CD4-positive, alpha-beta T cell treated with Interleukin-4 for 4 hours (primary cell): Measurements from ENCODE around the gene SESN1.
A peak's percentile ranks its signal among the peaks of the same experiment; 100 is the strongest.
"Not testable (repeated sequence)": the region's sequence is repeated elsewhere in the genome, so short reads cannot be mapped to it uniquely, and the experiment has no call there.

Source experiments
- DNase-seq: peaks from one replicate; pipeline ENCODE4 v3.0.0-alpha.2; 2020

The SESN1 gene

GRCh38 chr6:108993876-108994275 lies 100.8 kb downstream of the SESN1 start:
- DNase-seq = no peak

GRCh38 chr6:108989700-108990099 lies 104.9 kb downstream of the SESN1 start:
- no peak for DNase-seq

GRCh38 chr6:108988765-108989164 lies 105.9 kb downstream of the SESN1 start:
- DNase-seq = no peak

- no peak for DNase-seq
Observed at GRCh38 chr6:108988296-108988695, 106.3 kb downstream of the SESN1 start.

DNA sequence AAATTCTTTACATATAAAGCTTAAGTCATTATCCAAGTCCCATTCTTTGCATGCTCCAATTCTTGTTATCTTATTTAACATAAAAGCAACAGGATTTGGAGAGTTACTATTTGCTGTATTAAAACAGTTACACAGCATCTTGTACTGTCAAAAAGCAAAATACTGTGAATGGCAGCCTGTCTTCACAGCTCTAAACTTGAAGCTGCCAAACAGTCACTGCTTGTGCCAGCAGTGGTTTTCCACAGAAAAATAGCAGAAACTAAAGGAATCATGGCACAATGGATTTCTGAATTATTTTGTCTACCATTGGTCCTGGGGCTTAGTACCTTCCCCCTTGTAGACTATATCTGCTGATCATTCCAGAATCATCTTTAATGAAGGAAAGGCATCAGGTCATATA lies 107.5 kb downstream of the SESN1 start:
- no peak for DNase-seq

GRCh38 chr6:108985301-108985700 lies 109.3 kb downstream of the SESN1 start:
- no peak for DNase-seq

DNA sequence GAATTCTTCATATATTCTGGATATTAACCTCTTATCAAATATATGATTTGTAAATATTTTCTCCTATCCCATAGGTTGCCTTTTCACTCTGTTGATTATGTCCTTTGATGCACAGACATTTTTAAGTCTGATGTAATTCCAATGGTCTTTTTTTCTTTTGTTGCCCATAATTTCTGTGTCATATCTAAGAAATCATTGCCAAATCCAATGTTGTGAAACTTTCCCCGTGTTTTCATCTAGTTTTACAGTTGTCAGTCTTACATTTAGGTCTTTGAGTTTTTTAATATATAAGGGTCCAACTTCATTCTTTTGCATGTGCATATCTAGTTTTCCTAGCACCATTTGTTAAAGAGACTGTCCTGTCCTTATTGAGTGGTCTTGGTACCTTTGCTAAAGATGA lies 111.5 kb downstream of the SESN1 start:
- DNase-seq = no peak

DNA sequence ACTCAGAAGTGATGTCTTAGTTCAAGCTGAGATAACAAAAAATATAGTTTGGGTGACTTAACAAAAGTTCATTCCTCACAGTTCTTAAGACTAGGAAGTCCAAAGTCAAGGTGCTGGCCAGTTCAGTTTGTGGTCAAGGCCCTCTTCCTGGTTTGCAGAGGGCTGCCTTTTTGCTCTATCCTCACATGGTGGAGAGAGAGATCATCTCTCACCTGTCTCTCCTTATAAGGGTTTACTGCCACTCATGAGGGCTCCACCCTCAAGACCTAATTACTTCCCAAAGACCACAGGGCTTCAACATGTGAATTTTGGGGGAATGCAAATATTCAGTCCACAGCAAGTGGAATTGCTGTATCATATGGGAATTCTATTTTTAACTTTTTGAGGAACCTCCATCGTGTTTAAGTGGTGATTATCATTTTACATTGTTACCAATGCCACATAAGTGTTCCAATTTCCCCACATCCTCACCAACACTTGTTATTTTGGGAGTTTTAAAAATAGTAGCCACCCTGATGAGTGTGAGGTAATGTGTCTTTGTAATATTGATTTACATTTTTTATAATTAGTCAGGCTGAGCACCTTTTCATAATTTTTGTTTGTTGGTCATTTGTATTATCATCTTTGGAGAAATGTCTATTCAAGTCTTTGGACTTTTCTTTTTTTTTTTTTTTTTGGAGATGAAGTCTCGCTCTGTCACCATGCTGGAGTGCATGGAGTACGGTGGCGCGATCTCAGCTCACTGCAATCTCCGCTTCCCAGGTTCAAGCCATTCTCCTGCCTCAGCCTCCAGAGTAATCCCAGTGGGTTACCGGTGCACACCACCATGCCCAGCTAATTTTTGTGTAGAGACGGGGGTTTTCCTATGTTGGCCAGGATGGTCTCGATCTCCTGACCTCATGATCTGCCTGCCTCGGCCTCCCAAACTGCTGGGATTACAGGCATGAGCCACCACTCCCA lies 112.2 kb downstream of the SESN1 start:
- no peak for DNase-seq

DNA sequence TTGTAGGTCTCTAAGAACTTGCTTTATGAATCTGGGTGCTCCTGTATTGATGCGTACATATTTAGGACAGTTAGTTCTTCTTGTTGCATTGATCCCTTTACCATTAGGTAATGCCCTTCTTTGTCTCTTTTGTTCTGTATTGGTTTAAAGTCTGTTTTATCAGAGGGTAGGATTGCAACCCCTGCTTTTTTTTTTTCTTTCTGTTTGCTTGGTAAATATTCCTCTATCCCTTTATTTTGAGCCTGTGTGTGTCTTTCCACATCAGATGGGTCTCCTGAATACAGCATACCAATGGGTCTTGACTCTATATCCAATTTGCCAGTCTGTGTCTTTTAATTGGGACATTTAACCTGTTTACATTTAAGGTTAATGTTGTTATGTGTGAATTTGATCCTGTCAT lies 116.0 kb downstream of the SESN1 start:
- not testable (repeated sequence) for DNase-seq

DNA sequence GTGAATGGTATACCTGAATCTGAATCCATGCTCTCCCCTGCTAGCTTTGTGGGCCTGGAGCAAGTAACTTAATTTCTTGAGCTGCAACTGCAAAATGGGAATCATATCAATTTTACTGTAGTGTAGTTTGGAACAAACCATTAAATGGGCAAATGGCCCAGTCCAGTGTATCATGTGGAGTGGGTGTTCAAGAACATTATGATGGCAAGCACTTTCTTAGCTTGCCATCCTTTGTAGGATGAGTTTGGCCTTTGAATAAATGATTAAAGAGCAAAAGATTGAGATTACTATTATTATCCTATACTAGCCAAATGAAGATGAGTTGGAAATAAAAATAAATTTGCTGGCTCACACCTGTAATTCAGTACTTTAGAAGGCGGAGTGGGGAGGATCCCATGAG lies 120.4 kb downstream of the SESN1 start:
- no peak for DNase-seq

GRCh38 chr6:108969776-108970175 lies 124.9 kb downstream of the SESN1 start:
- DNase-seq = no peak

- no peak for DNase-seq
Observed at GRCh38 chr6:108968325-108969316, 126.0 kb downstream of the SESN1 start.

DNA sequence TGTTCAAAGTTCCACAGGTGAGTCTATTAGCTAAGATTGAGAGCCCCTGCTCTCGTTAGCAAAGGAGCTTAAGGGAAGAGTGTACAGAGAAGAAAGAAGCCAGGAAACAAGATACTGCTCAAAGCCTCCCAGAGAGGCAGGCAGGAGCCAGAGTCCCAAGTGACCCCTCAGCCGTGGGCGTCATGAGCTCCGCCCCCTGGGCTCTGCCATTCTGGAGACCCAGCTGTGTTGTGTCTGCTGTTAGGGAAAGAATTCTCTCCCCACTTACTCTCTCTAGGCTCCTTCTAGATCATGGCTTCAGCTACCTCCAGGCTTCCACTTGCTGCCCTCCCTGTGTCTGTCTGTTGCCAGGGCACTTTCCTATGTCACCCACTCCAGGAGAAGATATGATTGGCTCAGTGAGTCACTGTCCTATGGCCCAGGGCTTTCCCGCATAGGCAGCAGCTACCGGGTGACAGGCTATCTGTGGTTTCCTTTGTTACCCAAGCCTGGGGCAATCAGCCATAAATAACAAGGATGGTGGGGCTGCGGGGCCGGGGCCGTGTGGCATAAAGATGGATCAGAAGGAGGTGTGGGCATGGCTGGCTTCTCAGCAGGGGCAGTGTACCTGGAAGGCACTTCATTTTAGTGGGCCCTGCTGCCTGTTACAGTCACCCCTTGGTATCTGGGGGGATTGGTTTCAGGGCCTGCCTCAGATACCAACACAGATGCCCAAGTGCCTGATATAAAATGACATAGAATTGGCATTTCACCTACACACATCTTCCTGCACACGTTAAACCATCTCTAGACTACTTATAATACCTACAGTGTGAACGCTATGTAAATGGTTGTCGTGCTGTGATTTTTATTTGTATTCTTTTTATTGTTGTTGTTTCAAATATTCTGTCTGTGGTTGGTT lies 127.5 kb downstream of the SESN1 start:
- DNase-seq = peak; percentile 30

DNA sequence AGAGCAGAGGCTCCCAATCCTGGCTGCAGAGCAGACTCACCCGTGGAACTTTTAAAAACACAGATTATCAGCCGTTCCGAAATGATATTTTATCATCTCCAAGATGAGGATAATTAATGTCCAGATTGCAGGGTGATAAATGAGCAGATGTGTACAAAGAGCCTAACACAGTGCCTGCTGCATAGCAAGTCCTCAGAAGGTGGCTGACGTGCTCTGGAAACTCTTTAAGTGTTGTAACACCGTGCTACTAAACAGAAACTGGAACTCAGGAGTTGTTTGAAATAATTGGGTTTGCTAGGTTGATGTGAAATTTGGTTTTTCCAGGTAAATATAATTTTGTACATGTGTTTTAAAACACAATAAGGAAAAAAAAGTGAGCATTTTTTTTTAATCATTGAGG lies 128.4 kb downstream of the SESN1 start:
- no peak for DNase-seq

GRCh38 chr6:108961985-108962384 lies 132.7 kb downstream of the SESN1 start:
- DNase-seq = no peak

DNA sequence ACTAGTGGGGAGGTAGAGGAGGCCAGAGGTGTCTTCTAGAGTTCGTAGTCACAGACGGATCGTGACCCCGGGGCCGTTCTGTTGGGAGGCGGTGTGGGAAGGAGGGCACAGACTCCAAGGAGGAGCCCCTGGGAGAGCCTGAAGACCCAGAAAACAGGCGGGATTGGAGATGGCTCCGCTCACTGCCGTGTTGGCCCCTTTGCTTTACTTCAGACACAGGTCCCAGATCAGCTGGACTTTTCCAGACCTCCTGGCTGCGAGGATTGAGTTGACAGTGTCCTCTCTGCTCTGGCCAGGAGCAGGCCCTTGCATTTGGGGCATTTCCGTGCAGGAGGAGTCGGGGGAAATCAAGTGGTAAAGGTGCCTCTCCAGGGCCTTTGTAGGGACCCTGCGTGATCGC lies 133.6 kb downstream of the SESN1 start:
- DNase-seq = no peak

GRCh38 chr6:108960601-108961000 lies 134.0 kb downstream of the SESN1 start:
- no peak for DNase-seq

DNA sequence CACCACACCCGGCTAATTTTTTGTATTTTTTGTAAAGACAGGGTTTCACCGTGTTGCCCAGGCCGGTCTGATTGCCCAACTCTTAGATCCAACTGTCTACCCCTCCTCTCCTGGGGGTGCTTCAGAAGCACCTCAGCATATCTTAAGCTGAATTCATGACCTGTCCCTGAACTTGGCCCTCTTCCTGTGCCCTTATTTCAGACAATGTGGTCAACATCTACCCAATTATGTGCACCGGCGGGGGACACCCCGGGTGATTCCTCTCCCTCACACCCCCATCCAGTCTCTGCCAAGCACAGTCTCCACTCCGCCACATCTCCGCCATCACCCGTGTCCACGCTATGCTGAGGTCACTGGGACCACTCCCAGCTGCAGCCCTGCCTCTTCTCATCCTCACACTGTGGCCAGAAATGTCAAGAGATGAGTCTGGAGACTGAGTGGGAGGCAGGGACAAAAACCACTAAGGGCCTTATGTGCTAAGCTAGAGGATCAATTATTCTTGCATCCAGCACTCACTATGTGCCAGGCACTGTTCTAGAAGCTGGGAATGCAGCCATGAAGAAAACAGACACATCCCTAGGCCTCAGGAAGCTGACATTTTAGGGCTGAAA lies 134.6 kb downstream of the SESN1 start:
- DNase-seq = no peak

GRCh38 chr6:108958900-108959770 lies 135.5 kb downstream of the SESN1 start:
- no peak for DNase-seq

- DNase-seq = no peak
Observed at GRCh38 chr6:108957221-108957620, 137.4 kb downstream of the SESN1 start.
